SK-N-SH (cell line): ENCODE results near the gene SNAI3. TPM values are rescaled to one million over a fixed set of nuclear protein-coding genes. Genes with fewer than 3 reads are reported as not detected.

Source experiments
- CTCF ChIA-PET: fragments of 300-600, 350-600 bp; formaldehyde crosslinking; extraction: SDS; loops from one replicate; lab custom pipeline; 2021; lab: Yijun Ruan, JAX
- POLR2A ChIA-PET: fragments of 350-600 bp; sonication (Branson Sonifier 250); formaldehyde crosslinking; extraction: SDS; loops from one replicate; lab custom pipeline; 2020; ENCODE audit warnings: antibody characterized with exemption, inconsistent platforms; lab: Yijun Ruan, JAX
- DNase-seq: peaks from one replicate; pipeline ENCODE4 v3.0.0; 2012
- H2AFZ ChIP-seq: fragments of 200-600 bp; sonication (generic); 2 replicates; pipeline ENCODE4 v1.8.1; 2016; ENCODE audit warnings: antibody characterized with exemption, mild to moderate bottlenecking, low read depth
- H3F3A ChIP-seq: fragments of 200-600 bp; sonication (generic); replicated peaks from 2 replicates; pipeline ENCODE3; 2016; ENCODE audit warnings: antibody characterized with exemption, mild to moderate bottlenecking; ENCODE audit not compliant: insufficient read depth
- H3K27ac ChIP-seq, 2 experiments: fragments of 200-500 bp in 1 of 2; fragments of 200-600 bp in 1 of 2; sonication (Bioruptor generic) in 1 of 2; sonication (generic), shearing (Covaris generic) in 1 of 2; 2 replicates each; pipeline versions ENCODE4 v1.5.1 to v1.6.1; 2014 to 2016; ENCODE audit warnings: low read depth in 2 of 2, inconsistent platforms in 1 of 2, low read length in 1 of 2, mild to moderate bottlenecking in 1 of 2, mixed read lengths in 1 of 2
- H3K27me3 ChIP-seq: fragments of 200-600 bp; sonication (generic), shearing (Covaris generic); 2 replicates; pipeline ENCODE4 v1.6.1; 2016; ENCODE audit warnings: mixed run types; ENCODE audit not compliant: insufficient read depth
- H3K36me3 ChIP-seq, 2 experiments: fragments of 200-500 bp in 1 of 2; fragments of 200-600 bp in 1 of 2; sonication (Bioruptor generic) in 1 of 2; sonication (generic) in 1 of 2; replicated peaks in 1 of 2; 2 replicates each; pipeline versions ENCODE3 to v1.5.1; 2014 to 2016; ENCODE audit warnings: low read length in 1 of 2, mild to moderate bottlenecking in 1 of 2; ENCODE audit not compliant: insufficient read depth in 2 of 2, control insufficient read depth in 1 of 2
- H3K4me1 ChIP-seq, 2 experiments: fragments of 200-500 bp in 1 of 2; fragments of 200-600 bp in 1 of 2; sonication (Bioruptor generic) in 1 of 2; sonication (generic), shearing (Covaris generic) in 1 of 2; 2 replicates each; pipeline versions ENCODE4 v1.5.1 to v1.6.1; 2014 to 2016; ENCODE audit warnings: low read depth in 1 of 2, low read length in 1 of 2, mixed run types in 1 of 2; ENCODE audit not compliant: insufficient read depth in 2 of 2, control insufficient read depth in 1 of 2
- H3K4me2 ChIP-seq: fragments of 200-600 bp; sonication (generic), shearing (Covaris generic); 2 replicates; pipeline ENCODE4 v1.6.1; 2017; ENCODE audit warnings: mixed run types
- H3K4me3 ChIP-seq, 2 experiments: fragments of 200-500 bp in 1 of 2; fragments of 200-600 bp in 1 of 2; sonication (Bioruptor generic) in 1 of 2; sonication (generic), shearing (Covaris generic) in 1 of 2; 2 replicates each; pipeline versions ENCODE4 v1.5.1 to v1.8.1; 2014 to 2016; ENCODE audit warnings: low read depth in 2 of 2, inconsistent platforms in 1 of 2, low read length in 1 of 2, mild to moderate bottlenecking in 1 of 2, mixed read lengths in 1 of 2, moderate library complexity in 1 of 2
- H3K79me2 ChIP-seq: fragments of 200-600 bp; sonication (generic); 2 replicates; pipeline ENCODE4 v1.8.1; 2017; ENCODE audit warnings: mild to moderate bottlenecking; ENCODE audit not compliant: insufficient read depth
- H3K9ac ChIP-seq: fragments of 200-600 bp; sonication (generic); 2 replicates; pipeline ENCODE4 v1.6.1; 2017; ENCODE audit warnings: mixed run types
- H3K9me2 ChIP-seq: fragments of 200-600 bp; sonication (generic); 2 replicates; pipeline ENCODE4 v1.6.1; 2017; ENCODE audit warnings: mixed run types
- H3K9me3 ChIP-seq: fragments of 200-600 bp; sonication (generic); 2 replicates; pipeline ENCODE4 v1.6.1; 2017; ENCODE audit warnings: mixed run types, mild to moderate bottlenecking, moderate library complexity
- H4K20me1 ChIP-seq: fragments of 200-600 bp; sonication (generic); 2 replicates; pipeline ENCODE4 v1.6.1; 2017; ENCODE audit warnings: mild to moderate bottlenecking, mixed run types; ENCODE audit not compliant: insufficient read depth
- CHD2 ChIP-seq: fragments of 150-350 bp; IDR thresholded peaks from 2 replicates; pipeline ENCODE4 v1.6.1; 2018; ENCODE audit warnings: low read length; ENCODE audit not compliant: partially characterized antibody
- CTCF ChIP-seq: fragments of 200-600 bp; sonication (generic); IDR thresholded peaks from 2 replicates; pipeline ENCODE4 v1.6.1; 2017; ENCODE audit warnings: antibody characterized with exemption, mild to moderate bottlenecking, moderate library complexity
- EP300 ChIP-seq, 2 experiments: IDR thresholded peaks; 2 replicates each; pipeline versions ENCODE4 v1.4.0 to v1.6.1; 2012; ENCODE audit warnings: borderline replicate concordance in 1 of 2, low read depth in 1 of 2, low read length in 1 of 2
- FOXJ3 ChIP-seq: sonication (generic); formaldehyde crosslinking; IDR thresholded peaks from 2 replicates; pipeline ENCODE4 v1.5.1; 2020; ENCODE audit warnings: mild to moderate bottlenecking, missing genetic modification reagents
- GABPA ChIP-seq: IDR thresholded peaks from 2 replicates; pipeline ENCODE4 v1.4.0; 2012; ENCODE audit warnings: low read depth, mild to moderate bottlenecking
- MAX ChIP-seq: IDR thresholded peaks from 2 replicates; pipeline ENCODE4 v1.4.0; 2012; ENCODE audit warnings: low read depth
- MEF2A ChIP-seq: IDR thresholded peaks from 2 replicates; pipeline ENCODE4 v1.4.0; 2012; ENCODE audit warnings: low read depth, borderline replicate concordance
- NRF1 ChIP-seq: IDR thresholded peaks from 2 replicates; pipeline ENCODE4 v1.6.1; 2012; ENCODE audit warnings: low read depth, mild to moderate bottlenecking, low read length
- POLR2AphosphoS5 ChIP-seq: IDR thresholded peaks from 2 replicates; pipeline ENCODE4 v1.6.1; 2012; ENCODE audit warnings: low read depth, low read length
- REST ChIP-seq: IDR thresholded peaks from 2 replicates; pipeline ENCODE4 v1.6.1; 2012; ENCODE audit warnings: mild to moderate bottlenecking, low read depth, low read length, moderate library complexity
- RFX5 ChIP-seq: IDR thresholded peaks from 2 replicates; pipeline ENCODE4 v1.6.1; 2012; ENCODE audit warnings: mild to moderate bottlenecking, improper control_type of control experiment, low read length
- SIN3A ChIP-seq: IDR thresholded peaks from 2 replicates; pipeline ENCODE4 v1.6.1; 2012; ENCODE audit warnings: low read depth, mild to moderate bottlenecking, low read length, moderate library complexity, borderline replicate concordance
- TCF12 ChIP-seq: IDR thresholded peaks from 2 replicates; pipeline ENCODE4 v1.4.0; 2012
- USF2 ChIP-seq: fragments of 150-350 bp; IDR thresholded peaks from 2 replicates; pipeline ENCODE4 v1.6.1; 2017; ENCODE audit warnings: antibody characterized with exemption, low read length, low read depth, borderline replicate concordance
- WGBS: methylation state at CpG from one replicate; pipeline ENCODE4 v1.1.6; 2017; ENCODE audit warnings: low lambda C conversion rate; 5-methylcytosine and 5-hydroxymethylcytosine counted together
- polyA plus RNA-seq, 3 experiments: library from polyadenylated mRNA; depleted of rRNA; stranded (reverse); fragments of >200 nt; gene quantifications; 2 replicates each; pipeline ENCODE4 v1.2.3, GENCODE V29; 2012

The SNAI3 gene
- polyA plus RNA-seq, 1 of the 3 experiments (the other 2 are of a cell fraction) = 0.03 TPM

- TF ChIP-seq USF2 (no peak), NRF1 (no peak), TCF12 (no peak), MEF2A (no peak)
- TF ChIP-seq, all 33 proteins: peak for 0
Observed at GRCh38 chr16:88686062-88686438, 257 bp downstream of the SNAI3 start (continued).

- H3K4me1 ChIP-seq = peaks cover 5 to 12% of the 10 kb centered on the region in 2 experiments; a peak in 2 of 4 replicates
- H3K9ac ChIP-seq = no peak overlapping the region
- H3F3A ChIP-seq = peaks cover 5% of the 10 kb centered on the region
- H3K9me2 ChIP-seq = no peaks in the 10 kb centered on the region
- peak overlapping the region; percentile 51 to 73 for H3K4me3 ChIP-seq
- no peaks in the 10 kb centered on the region for H3K79me2 ChIP-seq
- H3K4me2 ChIP-seq = peak overlapping the region; percentile 98
- no peak for TF ChIP-seq USF2
- TF ChIP-seq SIN3A = no peak
- no peak for TF ChIP-seq POLR2AphosphoS5
- TF ChIP-seq REST = no peak
- TF ChIP-seq CHD2 = no peak
- TF ChIP-seq FOXJ3 (CRISPR knock-in tag) = no peak
- peak; percentile 21; the same call in 1 of the 2 replicates for TF ChIP-seq MAX
- peak; percentile 78 for TF ChIP-seq CTCF
- no peak for TF ChIP-seq EP300 (IDR thresholded peaks at IDR 0.05; ENCODE audit: borderline replicate concordance in 1 of 2, low read depth in 1 of 2, low read length in 1 of 2)
- TF ChIP-seq RFX5 = no peak
- no peak for TF ChIP-seq GABPA
- TF ChIP-seq NRF1 = no peak
- DNase-seq = peak; percentile 79
- ChIA-PET CTCF (interaction anchor here (0.6 to 1.9 kb wide), 9 partner anchors 10 to 52 kb away, joined by 3 to 12 read pairs (median 3); no protein-coding TSS in a partner anchor), POLR2A (no interaction called here)
- whole genome bisulfite sequencing = 15% methylated on average over 17 of the region's 33 CpGs
- no peaks in the 10 kb centered on the region for H3K36me3 ChIP-seq
- H3K27ac ChIP-seq = no peak overlapping the region
- no peaks in the 10 kb centered on the region; the same call in 1 of the 2 replicates for H3K27me3 ChIP-seq
- 0 out of 2 replicates have a peak overlapping the region, but pooled peaks have one; percentile 74 for H2AFZ ChIP-seq
- no peaks in the 10 kb centered on the region for H3K9me3 ChIP-seq
- H4K20me1 ChIP-seq = no peaks in the 10 kb centered on the region
Observed at GRCh38 chr16:88685156-88686061, 898 bp downstream of the SNAI3 start.
